ENCODE measurements around the gene TMEM119. TPM values are rescaled to one million over a fixed set of nuclear protein-coding genes. Genes with fewer than 3 reads are reported as not detected.

Gene TMEM119
- total and polyA plus RNA-seq, 9 of the 15 experiments (the other 6 are each of a cell fraction or from before 2014, with no cell fraction given): 0.18 TPM; not detected in 8

- H3K36me3 ChIP-seq (ENCODE audit: control insufficient read depth, insufficient read depth, low read length): peaks cover 85% of the 10 kb centered on the region
- DNase-seq (ENCODE audit: extremely low read depth in 1 of 4, low spot score in 3 of 4) (no peak), FAIRE-seq (no peak), ATAC-seq (no peak)
- ChIA-PET POLR2A (interaction anchor here (0.8 kb wide), 1 partner anchor 10 kb away, joined by 3 read pairs; no protein-coding TSS in a partner anchor), CTCF (ENCODE audit: low intra/inter-chr PET ratio) (no interaction called here)
- H3K9ac ChIP-seq (ENCODE audit: insufficient read depth in 1 of 2, low read depth in 2 of 2, low read length in 2 of 2): no peak overlapping the region
- intact Hi-C loops (cut with micrococcal nuclease): no loop called here
- in situ Hi-C loops (cut with MboI): no loop called here
- H3K27ac ChIP-seq (ENCODE audit: extremely low read depth, low read depth, low read length): no peak overlapping the region
- no peak overlapping the region for H3K4me3 ChIP-seq
- peaks cover 66% of the 10 kb centered on the region for H3K79me2 ChIP-seq (ENCODE audit: control insufficient read depth, insufficient read depth, low read length)
- H3K4me2 ChIP-seq (ENCODE audit: insufficient read depth, low read length): no peak overlapping the region
- no peaks in the 10 kb centered on the region for H3K27me3 ChIP-seq (ENCODE audit: control insufficient read depth in 2 of 2, insufficient read depth in 2 of 2, low read length in 2 of 2)
- TF ChIP-seq NCOA4 (IDR thresholded peaks at IDR 0.05; ENCODE audit: partially characterized antibody): no peak
- TF ChIP-seq HIVEP1 (CRISPR knock-in tag; IDR thresholded peaks at IDR 0.05): no peak
- TF ChIP-seq ZNF764 (CRISPR knock-in tag; IDR thresholded peaks at IDR 0.05; ENCODE audit: low read depth): no peak
- no peak for TF ChIP-seq GTF3C2 (IDR thresholded peaks at IDR 0.05; ENCODE audit: borderline replicate concordance, extremely low read depth, insufficient read length)
- no peak for TF ChIP-seq NFE2 (IDR thresholded peaks at IDR 0.05; ENCODE audit: low read depth)
- TF ChIP-seq RFX1 (IDR thresholded peaks at IDR 0.05): no peak
- TF ChIP-seq ZNF23 (CRISPR knock-in tag; IDR thresholded peaks at IDR 0.05): no peak
- TF ChIP-seq SIX5 (IDR thresholded peaks at IDR 0.05; ENCODE audit: borderline replicate concordance in 1 of 2, insufficient read depth in 1 of 2, low read depth in 1 of 2, low read length in 2 of 2): no peak
- TF ChIP-seq ADNP (tag; IDR thresholded peaks at IDR 0.05): no peak
- no peak for TF ChIP-seq E2F3 (CRISPR knock-in tag; IDR thresholded peaks at IDR 0.05)
- H2AFZ ChIP-seq (ENCODE audit: low read depth, low read length): no peak overlapping the region
- H3K9me3 ChIP-seq (replicated peaks; ENCODE audit: control insufficient read depth, insufficient read depth, low read depth, low read length): no peaks in the 10 kb centered on the region
- peaks cover 0 to 4% of the 10 kb centered on the region in 2 experiments; a peak in 2 of 5 replicates for H3K4me1 ChIP-seq (replicated peaks in 1 of 2; ENCODE audit: control insufficient read depth in 2 of 2, insufficient read depth in 2 of 2, low read length in 2 of 2)
- no peaks in the 10 kb centered on the region for H3K9me1 ChIP-seq (ENCODE audit: control insufficient read depth, insufficient read depth, low read length)
- peaks cover 16% of the 10 kb centered on the region; the same call in 1 of the 2 replicates for H4K20me1 ChIP-seq (replicated peaks; ENCODE audit: control insufficient read depth, insufficient read depth, low read length)
- WGBS (ENCODE audit: insufficient coverage, low coverage, missing lambda C conversion rate): 86% methylated on average over 9 of the region's 9 CpGs
- no TSS peak for BruUV-seq (replicated peaks)
Observed at GRCh38 chr12:108547686-108548085, 50.2 kb downstream of the TMEM119 start.
